HG03521 (cell line): ENCODE results near the gene TOR4A.
"Not testable (repeated sequence)": the region's sequence is repeated elsewhere in the genome, so short reads cannot be mapped to it uniquely, and the experiment has no call there.

Experiments
- ATAC-seq: cut with Tn5 transposase; IDR thresholded peaks from one replicate; pipeline ENCODE4 v1.9.1; 2021; ENCODE audit warnings: mild to moderate bottlenecking, moderate library complexity; ENCODE audit not compliant: unreplicated experiment

The TOR4A gene

GRCh38 chr9:137251490-137252268 is 25.8 kb upstream of the TOR4A start:
- no peak for ATAC-seq

DNA sequence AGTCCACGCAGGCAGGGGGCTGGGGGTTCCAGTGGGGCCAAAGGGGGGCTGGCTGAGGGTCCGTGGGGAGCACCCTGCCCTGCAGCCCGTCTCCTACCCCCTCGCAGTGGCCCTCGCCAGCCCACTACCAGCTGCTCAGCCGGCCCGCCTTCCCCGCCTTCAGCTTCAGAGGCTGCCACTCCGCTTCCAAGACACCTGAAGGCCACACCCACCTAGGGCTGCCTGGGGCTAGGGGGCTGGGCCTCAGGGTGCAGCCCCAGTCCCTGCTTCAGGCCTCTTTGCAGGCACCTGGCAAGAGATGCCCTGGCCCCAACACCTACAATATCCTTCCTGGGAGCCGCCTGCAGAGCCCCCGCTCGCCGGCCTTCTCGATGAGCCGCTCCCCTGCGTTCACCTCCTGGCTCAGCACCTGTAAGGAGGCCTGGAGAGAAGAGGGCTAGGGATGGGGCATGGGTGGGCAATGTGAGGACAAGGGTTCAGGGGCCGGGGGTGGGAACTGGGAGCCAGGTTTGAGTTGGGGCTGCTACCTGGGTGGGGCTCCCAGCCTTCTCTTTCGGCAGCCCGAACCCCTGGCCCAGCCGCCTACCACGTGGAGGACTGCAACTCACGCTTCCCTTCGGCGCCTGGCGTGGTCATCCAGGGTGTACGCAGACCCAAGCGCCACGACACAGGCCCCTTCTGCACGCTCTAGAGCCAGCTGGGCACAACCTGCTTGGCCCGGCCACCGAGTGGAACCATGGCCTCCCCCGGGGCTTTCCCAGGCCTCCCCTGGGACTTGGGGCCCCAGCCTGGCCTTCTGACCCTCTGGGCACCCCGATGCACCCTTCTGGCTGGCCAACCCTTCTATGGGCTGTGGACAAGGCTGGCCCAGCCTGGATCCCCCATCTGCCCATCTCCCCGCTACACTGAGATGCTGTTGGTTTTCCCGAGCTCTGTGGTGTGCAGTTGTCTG is 24.7 kb upstream of the TOR4A start:
- no peak for ATAC-seq

DNA sequence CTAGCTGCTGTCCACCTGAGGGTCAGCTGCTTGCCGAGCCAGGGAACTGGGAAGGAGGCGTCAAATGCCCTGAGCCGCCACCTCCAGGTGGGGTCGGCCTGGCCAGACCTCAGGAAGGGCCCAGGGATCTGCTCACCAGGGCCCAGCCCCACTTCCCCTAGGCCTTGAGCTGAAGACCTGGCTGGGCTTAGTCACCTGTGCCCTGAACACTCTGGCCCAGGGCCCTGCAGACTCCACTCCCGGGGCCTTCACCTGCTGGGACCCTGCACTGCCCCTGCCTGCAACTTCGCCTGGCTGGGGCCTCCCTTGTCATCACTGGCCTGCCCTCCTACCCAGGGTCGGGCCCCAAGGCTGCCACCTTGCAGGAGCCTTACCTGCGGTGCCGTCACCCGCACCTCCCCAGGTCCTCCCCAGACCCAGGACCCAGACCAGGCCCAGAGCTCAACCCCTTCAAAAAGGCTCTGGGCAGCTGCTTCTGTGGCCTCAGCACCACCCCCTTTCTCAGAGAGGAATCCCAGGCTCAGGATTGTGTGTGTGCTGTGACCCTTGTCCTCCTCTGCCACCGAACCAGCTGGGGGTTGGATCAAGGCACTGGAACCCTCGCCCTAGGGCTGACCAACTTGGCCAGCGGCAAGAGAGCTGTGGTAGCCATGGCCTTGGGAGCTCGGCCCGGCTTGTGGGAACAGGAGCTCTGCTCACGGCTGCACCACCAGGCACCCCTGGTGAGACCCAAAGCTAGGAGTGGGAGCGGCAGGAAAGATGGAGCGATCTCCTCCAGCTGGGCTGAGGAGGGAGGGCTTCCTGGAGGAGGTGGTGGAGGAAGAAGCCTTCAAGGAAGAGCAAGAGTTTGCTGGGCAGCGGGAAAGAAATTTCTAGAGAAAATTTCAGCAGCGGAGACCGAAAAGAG is 23.6 kb upstream of the TOR4A start:
- no peak for ATAC-seq

- ATAC-seq: peak; percentile 83
Observed at GRCh38 chr9:137254624-137255447, 22.7 kb upstream of the TOR4A start, which contains the start of gene NELFB. NELFB (plus strand) TSS chr9:137255327.

DNA sequence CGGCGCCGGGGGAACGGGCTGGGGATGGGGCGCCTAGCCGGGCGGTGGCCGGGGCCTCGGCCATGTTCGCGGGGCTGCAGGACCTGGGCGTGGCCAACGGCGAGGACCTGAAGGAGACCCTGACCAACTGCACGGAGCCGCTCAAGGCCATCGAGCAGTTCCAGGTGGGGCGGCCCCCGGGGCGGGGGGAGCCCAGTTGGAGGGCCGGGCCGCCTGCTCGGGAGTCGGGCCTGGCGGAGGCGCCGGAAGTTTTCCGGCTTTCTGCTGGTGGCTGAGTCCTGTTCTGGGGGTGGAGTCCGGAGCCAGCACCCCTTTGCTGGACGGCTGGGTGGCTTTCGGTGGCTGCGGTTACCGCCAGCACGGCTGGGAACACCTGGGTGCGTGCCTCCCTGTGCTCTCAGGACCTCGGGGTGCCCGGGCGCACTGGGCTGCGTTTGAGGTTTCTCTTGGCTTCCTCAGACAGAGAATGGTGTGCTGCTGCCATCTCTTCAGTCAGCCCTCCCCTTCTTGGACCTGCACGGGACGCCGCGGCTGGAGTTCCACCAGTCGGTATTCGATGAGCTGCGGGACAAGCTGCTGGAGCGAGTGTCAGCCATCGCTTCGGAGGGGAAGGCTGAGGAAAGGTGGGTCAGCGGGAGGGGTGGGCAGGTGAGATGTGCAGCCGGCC is 21.9 kb upstream of the TOR4A start:
- ATAC-seq: peak; percentile 1

- no peak for ATAC-seq
Observed at GRCh38 chr9:137256362-137256761, 21.2 kb upstream of the TOR4A start.

DNA sequence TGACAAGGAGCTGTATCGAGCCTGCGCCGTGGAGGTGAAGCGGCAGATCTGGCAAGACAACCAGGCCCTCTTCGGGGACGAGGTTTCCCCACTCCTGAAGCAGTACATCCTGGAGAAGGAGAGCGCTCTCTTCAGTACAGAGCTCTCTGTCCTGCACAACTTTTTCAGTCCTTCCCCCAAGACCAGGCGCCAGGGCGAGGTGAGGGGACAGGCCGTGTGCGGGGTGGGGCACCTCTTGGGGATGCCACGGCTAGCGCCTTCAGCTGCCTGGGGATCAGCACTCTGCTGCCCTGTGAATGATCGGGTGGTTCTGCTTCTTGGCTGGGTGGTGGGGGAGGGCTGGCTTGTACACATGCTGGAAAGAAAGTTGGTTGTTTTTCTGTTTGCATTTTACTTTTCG is 20.7 kb upstream of the TOR4A start:
- ATAC-seq: no peak

- not testable (repeated sequence) for ATAC-seq
Observed at GRCh38 chr9:137262173-137262908, 15.2 kb upstream of the TOR4A start.

GRCh38 chr9:137262909-137263285 is 14.6 kb upstream of the TOR4A start:
- no peak for ATAC-seq

DNA sequence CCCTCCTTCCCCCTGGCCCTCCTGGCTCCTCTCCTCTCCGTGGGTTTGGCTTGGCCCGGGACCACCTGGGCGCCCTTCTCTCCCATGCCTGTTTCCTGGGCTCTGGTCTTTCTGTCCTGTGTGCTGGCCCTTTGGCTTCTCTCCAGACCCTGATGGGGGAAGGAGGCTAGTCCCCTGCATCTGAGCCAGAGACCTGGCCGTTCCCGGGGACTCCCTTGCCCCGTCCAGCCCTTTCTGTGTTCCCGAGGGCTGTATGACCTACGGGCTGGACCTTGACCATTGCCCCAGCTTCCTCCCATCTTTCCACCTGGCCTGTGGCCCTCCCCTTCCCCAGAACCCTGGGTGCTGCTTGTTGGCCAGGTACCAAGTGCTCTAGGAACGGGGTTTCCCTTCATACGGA is 14.0 kb upstream of the TOR4A start:
- ATAC-seq: no peak

GRCh38 chr9:137264067-137264466 is 13.5 kb upstream of the TOR4A start:
- ATAC-seq: no peak

DNA sequence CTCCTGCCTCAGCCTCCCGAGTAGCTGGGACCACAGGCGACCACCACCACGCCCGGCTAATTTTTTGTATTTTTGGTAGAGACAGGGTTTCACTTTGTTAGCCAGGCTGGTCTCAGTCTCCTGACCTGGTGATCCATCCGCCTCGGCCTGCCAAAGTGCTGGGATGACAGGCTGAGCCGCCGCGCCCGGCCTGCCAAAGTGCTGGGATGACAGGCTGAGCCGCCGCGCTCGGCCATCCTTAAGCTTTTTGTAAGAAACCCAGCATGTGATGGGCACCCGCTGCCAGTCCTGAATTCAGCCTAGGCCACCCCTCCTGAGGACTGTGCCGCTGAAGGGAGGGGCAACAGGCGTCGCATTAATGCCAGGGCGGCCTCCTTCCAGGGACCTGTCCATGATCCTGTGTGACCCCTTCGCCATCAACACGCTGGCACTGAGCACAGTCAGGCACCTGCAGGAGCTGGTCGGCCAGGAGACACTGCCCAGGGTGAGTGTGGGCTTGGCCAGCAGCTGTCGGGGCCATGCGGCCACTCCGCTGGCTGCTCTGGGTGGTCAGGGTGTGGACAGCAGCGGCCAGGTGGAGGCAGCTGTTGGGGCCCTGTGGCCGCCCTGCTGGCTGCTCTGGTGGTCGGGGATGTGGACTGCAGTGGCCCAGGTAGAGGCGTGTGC is 11.9 kb upstream of the TOR4A start:
- ATAC-seq: no peak

- ATAC-seq: no peak
Observed at GRCh38 chr9:137266162-137266527, 11.4 kb upstream of the TOR4A start.

DNA sequence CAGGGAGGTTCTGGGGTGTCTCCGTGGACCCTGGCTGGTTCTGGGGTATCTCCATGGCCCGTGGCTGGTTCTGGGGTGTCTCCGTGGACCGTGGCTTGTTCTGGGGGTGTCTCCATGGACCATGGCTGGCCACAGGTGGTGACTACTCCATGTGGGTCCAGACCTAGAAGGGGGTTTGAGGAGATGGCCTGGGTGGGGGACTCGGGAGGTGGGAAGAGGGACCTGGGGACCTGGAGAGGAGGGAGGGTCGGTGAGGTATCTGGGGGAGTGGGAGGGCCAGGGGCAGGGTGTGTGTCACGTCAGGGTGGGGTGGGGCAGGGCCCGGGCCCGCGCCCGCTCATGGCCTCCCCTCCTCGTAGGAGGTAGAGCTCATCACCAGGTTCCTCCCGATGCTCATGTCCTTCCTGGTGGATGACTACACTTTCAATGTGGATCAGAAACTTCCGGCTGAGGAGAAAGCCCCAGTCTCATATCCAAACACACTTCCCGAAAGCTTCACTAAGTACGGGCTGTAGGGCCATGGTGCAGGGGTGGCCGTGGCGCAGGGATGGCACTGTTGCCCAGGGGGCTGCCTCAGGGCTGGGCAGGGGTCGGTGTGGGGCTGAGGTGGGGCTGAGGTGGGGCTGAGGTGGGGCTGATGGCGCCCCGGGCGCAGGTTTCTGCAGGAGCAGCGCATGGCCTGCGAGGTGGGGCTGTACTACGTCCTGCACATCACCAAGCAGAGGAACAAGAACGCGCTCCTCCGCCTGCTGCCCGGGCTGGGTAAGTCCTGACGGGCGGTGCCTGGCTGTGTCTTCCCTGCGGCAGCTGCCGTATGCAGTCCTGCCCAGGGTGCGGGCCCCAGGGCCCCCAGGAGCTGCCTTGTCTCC is 10.7 kb upstream of the TOR4A start:
- ATAC-seq: no peak

- ATAC-seq: no peak
Observed at GRCh38 chr9:137267933-137268355, 9.6 kb upstream of the TOR4A start.

- no peak for ATAC-seq
Observed at GRCh38 chr9:137268538-137269201, 8.9 kb upstream of the TOR4A start.
